Nephron (organoid): Measurements from ENCODE around the gene TESPA1.
"Not testable (repeated sequence)": the region's sequence is repeated elsewhere in the genome, so short reads cannot be mapped to it uniquely, and the experiment has no call there.

Experiments
- H3K27ac Mint-ChIP-seq, 3 experiments: 2 replicates each; pipeline ENCODE4 v1.8.0; 2020; ENCODE audit warnings: mixed read lengths in 3 of 3, mild to moderate bottlenecking in 2 of 3, moderate library complexity in 1 of 3
- H3K27me3 Mint-ChIP-seq: 2 replicates; pipeline ENCODE4 v1.8.0; 2021; ENCODE audit warnings: low read depth, mild to moderate bottlenecking, moderate library complexity, mixed read lengths
- H3K36me3 Mint-ChIP-seq: 2 replicates; pipeline ENCODE4 v1.8.0; 2020; ENCODE audit warnings: low read depth, mixed read lengths
- H3K4me1 Mint-ChIP-seq: 2 replicates; pipeline ENCODE4 v1.8.0; 2020; ENCODE audit warnings: mixed read lengths
- H3K4me3 Mint-ChIP-seq, 3 experiments: 2 replicates each; pipeline ENCODE4 v1.8.0; 2020; ENCODE audit warnings: mild to moderate bottlenecking in 3 of 3, mixed read lengths in 3 of 3, moderate library complexity in 2 of 3
- H3K9me3 Mint-ChIP-seq: 2 replicates; pipeline ENCODE4 v1.8.0; 2020; ENCODE audit warnings: mixed read lengths
- CTCF ChIP-seq, 3 experiments: fragments of 200-600 bp; sonication (generic); IDR thresholded peaks; one replicate each; pipeline ENCODE4 v1.5.0; 2021; ENCODE audit warnings: antibody characterized with exemption in 3 of 3; ENCODE audit not compliant: unreplicated experiment in 3 of 3

The TESPA1 gene

GRCh38 chr12:54950071-54950727 is 34.4 kb downstream of the TESPA1 start:
- Mint-ChIP-seq H3K36me3 (no peaks in the 10 kb centered on the region), H3K4me3 (no peak overlapping the region), H3K27me3 (peaks cover 3% of the 10 kb centered on the region), H3K9me3 (no peaks in the 10 kb centered on the region), H3K27ac (no peak overlapping the region), H3K4me1 (no peaks in the 10 kb centered on the region)
- TF ChIP-seq CTCF (IDR thresholded peaks at IDR 0.05; ENCODE audit: unreplicated experiment in 3 of 3) = no peak

- Mint-ChIP-seq H3K4me3 (no peak overlapping the region), H3K27ac (no peak overlapping the region), H3K27me3 (peaks cover 3% of the 10 kb centered on the region), H3K4me1 (no peaks in the 10 kb centered on the region), H3K36me3 (no peaks in the 10 kb centered on the region), H3K9me3 (no peaks in the 10 kb centered on the region)
- no peak for TF ChIP-seq CTCF (IDR thresholded peaks at IDR 0.05; ENCODE audit: unreplicated experiment in 3 of 3)
Observed at GRCh38 chr12:54949073-54949711, 35.4 kb downstream of the TESPA1 start.

- no peak for TF ChIP-seq CTCF (IDR thresholded peaks at IDR 0.05; ENCODE audit: unreplicated experiment in 3 of 3)
- Mint-ChIP-seq H3K4me1 (no peaks in the 10 kb centered on the region), H3K27me3 (peaks cover 3% of the 10 kb centered on the region), H3K9me3 (no peaks in the 10 kb centered on the region), H3K27ac (no peak overlapping the region), H3K36me3 (no peaks in the 10 kb centered on the region), H3K4me3 (no peak overlapping the region)
Observed at GRCh38 chr12:54948171-54948570, 36.4 kb downstream of the TESPA1 start.

- Mint-ChIP-seq H3K9me3 (no peaks in the 10 kb centered on the region), H3K27me3 (peaks cover 4% of the 10 kb centered on the region), H3K4me3 (no peak overlapping the region), H3K36me3 (no peaks in the 10 kb centered on the region), H3K27ac (no peak overlapping the region), H3K4me1 (no peaks in the 10 kb centered on the region)
- TF ChIP-seq CTCF (IDR thresholded peaks at IDR 0.05; ENCODE audit: unreplicated experiment in 3 of 3) = no peak
Observed at GRCh38 chr12:54945082-54945481, 39.5 kb downstream of the TESPA1 start.

- not testable (repeated sequence) for H3K4me1 Mint-ChIP-seq, H3K9me3 Mint-ChIP-seq, H3K36me3 Mint-ChIP-seq, H3K27me3 Mint-ChIP-seq, H3K4me3 Mint-ChIP-seq, H3K27ac Mint-ChIP-seq
Observed at GRCh38 chr12:54943292-54943691, 41.3 kb downstream of the TESPA1 start.

GRCh38 chr12:54941659-54942058 is 42.9 kb downstream of the TESPA1 start:
- no peak for TF ChIP-seq CTCF (IDR thresholded peaks at IDR 0.05; ENCODE audit: unreplicated experiment in 3 of 3)
- Mint-ChIP-seq H3K27ac (no peak overlapping the region), H3K27me3 (peaks cover 4% of the 10 kb centered on the region), H3K4me3 (no peak overlapping the region), H3K36me3 (no peaks in the 10 kb centered on the region), H3K4me1 (no peaks in the 10 kb centered on the region), H3K9me3 (no peaks in the 10 kb centered on the region)
